Neuronal stem cell (in vitro differentiated cells): Measurements from ENCODE around the gene SIK2.

ENCODE experiments used
- DNase-seq: peaks from one replicate; pipeline ENCODE4 v3.0.0-alpha.2; 2013; ENCODE audit warnings: low spot score
- H2AFZ ChIP-seq: one replicate; pipeline ENCODE4 v1.6.1; 2013; ENCODE audit warnings: mild to moderate bottlenecking, low read length, inconsistent platforms
- H2AK5ac ChIP-seq: 2 replicates; pipeline ENCODE4 v1.6.1; 2013; ENCODE audit warnings: low read depth, mild to moderate bottlenecking, inconsistent platforms, low read length, moderate library complexity, mixed read lengths
- H2BK120ac ChIP-seq: 2 replicates; pipeline ENCODE4 v1.6.1; 2013; ENCODE audit warnings: low read depth, mild to moderate bottlenecking, inconsistent platforms, low read length, moderate library complexity, mixed read lengths
- H2BK12ac ChIP-seq: one replicate; pipeline ENCODE4 v1.6.1; 2013; ENCODE audit warnings: low read length, inconsistent platforms
- H2BK15ac ChIP-seq: 2 replicates; pipeline ENCODE4 v1.6.1; 2013; ENCODE audit warnings: mild to moderate bottlenecking, low read length, inconsistent platforms, mixed read lengths
- H2BK5ac ChIP-seq: one replicate; pipeline ENCODE4 v1.6.1; 2013; ENCODE audit warnings: inconsistent platforms, mild to moderate bottlenecking, low read length, moderate library complexity
- H3K14ac ChIP-seq: one replicate; pipeline ENCODE4 v1.6.1; 2013; ENCODE audit warnings: low read length, inconsistent platforms
- H3K18ac ChIP-seq: 2 replicates; pipeline ENCODE4 v1.6.1; 2013; ENCODE audit warnings: low read length, inconsistent platforms
- H3K23ac ChIP-seq: 2 replicates; pipeline ENCODE4 v1.6.1; 2013; ENCODE audit warnings: low read depth, mild to moderate bottlenecking, mixed read lengths, low read length, inconsistent platforms; ENCODE audit not compliant: poor library complexity
- H3K27ac ChIP-seq: replicated peaks from 3 replicates; pipeline ENCODE4 v1.5.1; 2013; ENCODE audit warnings: low read length, inconsistent platforms
- H3K27me3 ChIP-seq, 3 experiments: 2 replicates each; pipeline ENCODE4 v1.6.1; 2013; ENCODE audit warnings: low read length in 3 of 3, mild to moderate bottlenecking in 2 of 3, inconsistent platforms in 1 of 3, low read depth in 1 of 3, mixed read lengths in 1 of 3, moderate library complexity in 1 of 3; ENCODE audit not compliant: control insufficient read depth in 3 of 3, insufficient read depth in 3 of 3
- H3K36me3 ChIP-seq, 2 donors: replicated peaks in 1 of 2; 2 replicates each; pipeline ENCODE4 v1.6.1; 2013; ENCODE audit warnings: low read length in 2 of 2; ENCODE audit not compliant: control insufficient read depth in 2 of 2, insufficient read depth in 2 of 2
- H3K4ac ChIP-seq: 2 replicates; pipeline ENCODE4 v1.6.1; 2013; ENCODE audit warnings: inconsistent platforms, mild to moderate bottlenecking, low read length, moderate library complexity
- H3K4me1 ChIP-seq, 2 donors: 1 replicate in 1 of 2; 2 replicates in 1 of 2; pipeline ENCODE4 v1.6.1; 2013; ENCODE audit warnings: low read length in 2 of 2, low read depth in 1 of 2; ENCODE audit not compliant: control insufficient read depth in 2 of 2, insufficient read depth in 1 of 2
- H3K4me2 ChIP-seq: one replicate; pipeline ENCODE4 v1.6.1; 2013; ENCODE audit warnings: mild to moderate bottlenecking, low read length, inconsistent platforms; ENCODE audit not compliant: insufficient read depth, poor library complexity, severe bottlenecking
- H3K4me3 ChIP-seq, 2 donors: 2 replicates each; pipeline ENCODE4 v1.5.1; 2013; ENCODE audit warnings: low read length in 2 of 2, mild to moderate bottlenecking in 2 of 2, inconsistent platforms in 1 of 2, moderate library complexity in 1 of 2
- H3K79me1 ChIP-seq: one replicate; pipeline ENCODE4 v1.6.1; 2013; ENCODE audit warnings: low read depth, mild to moderate bottlenecking, inconsistent platforms, low read length, moderate library complexity
- H3K9ac ChIP-seq: one replicate; pipeline ENCODE4 v1.6.1; 2013; ENCODE audit warnings: mild to moderate bottlenecking, low read depth, low read length, inconsistent platforms; ENCODE audit not compliant: poor library complexity
- H3K9me3 ChIP-seq, 2 donors: replicated peaks in 1 of 2; 2 replicates each; pipeline versions ENCODE3 to v1.6.1; 2013; ENCODE audit warnings: low read length in 2 of 2, mild to moderate bottlenecking in 2 of 2, inconsistent platforms in 1 of 2, low read depth in 1 of 2, mixed read lengths in 1 of 2, moderate library complexity in 1 of 2; ENCODE audit not compliant: control insufficient read depth in 2 of 2, insufficient read depth in 1 of 2
- H4K8ac ChIP-seq: one replicate; pipeline ENCODE4 v1.6.1; 2013; ENCODE audit warnings: low read depth, mild to moderate bottlenecking, inconsistent platforms, low read length, moderate library complexity
- H4K91ac ChIP-seq: one replicate; pipeline ENCODE4 v1.6.1; 2013; ENCODE audit warnings: low read length, low read depth, mild to moderate bottlenecking, inconsistent platforms; ENCODE audit not compliant: poor library complexity
- WGBS, 2 donors: extraction: QIAGEN DNeasy Blood & Tissue Kit; methylation state at CpG; one replicate each; pipeline ENCODE4 v1.1.7; 2013; ENCODE audit warnings: missing lambda C conversion rate in 2 of 2, mixed read lengths in 1 of 2; ENCODE audit not compliant: insufficient read length in 2 of 2, insufficient replicate concordance in 1 of 2; ENCODE audit errors: extremely low coverage in 2 of 2; 5-methylcytosine and 5-hydroxymethylcytosine counted together

The SIK2 gene

DNA sequence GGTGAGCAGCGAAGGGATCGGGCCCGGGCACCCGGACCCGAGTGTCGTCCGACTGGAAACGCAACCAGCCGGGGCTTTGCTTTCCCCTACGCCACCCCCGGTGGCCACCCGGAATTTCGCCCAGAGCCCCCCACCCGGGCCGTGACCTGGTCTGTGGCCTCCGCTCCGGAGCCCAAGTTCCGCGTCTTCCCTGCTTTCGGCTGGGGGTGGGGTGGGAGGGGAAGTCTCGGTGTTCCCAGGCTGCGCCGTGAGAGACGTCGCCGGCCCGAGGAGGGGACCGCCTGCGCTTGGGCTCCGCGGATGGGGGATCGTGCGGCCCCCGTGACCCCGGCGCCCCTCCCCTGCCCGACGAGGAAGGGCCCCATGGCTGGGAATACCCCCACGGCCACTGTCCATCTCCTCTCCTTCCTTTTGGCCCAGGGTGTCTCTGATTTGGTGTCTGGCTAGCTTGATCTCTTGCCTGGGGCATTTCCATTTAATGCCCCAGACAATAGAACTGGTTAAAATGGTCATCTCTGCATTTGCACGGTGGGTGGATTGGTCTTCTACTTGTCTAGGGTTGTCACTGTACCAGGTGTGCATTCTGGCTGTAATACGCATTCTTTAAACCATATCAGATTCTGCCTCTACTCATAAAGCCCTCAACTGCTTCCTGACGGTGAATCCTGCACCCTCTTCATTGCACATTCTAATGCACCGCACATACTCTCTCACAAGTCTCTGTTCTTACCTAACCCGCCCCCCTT is 789 bp downstream of the SIK2 start:
- peak overlapping the region; percentile 85 for H2BK15ac ChIP-seq
- H2BK120ac ChIP-seq: no peak overlapping the region
- peak overlapping the region; percentile 75 for H3K4me2 ChIP-seq
- peak overlapping the region; percentile 92 for H4K8ac ChIP-seq
- peak overlapping the region; percentile 98 for H2BK5ac ChIP-seq
- no peak overlapping the region for H4K91ac ChIP-seq
- no peaks in the 10 kb centered on the region for H3K9me3 ChIP-seq
- peak overlapping the region; percentile 99 for H3K18ac ChIP-seq
- H3K23ac ChIP-seq: peak overlapping the region; percentile 93
- WGBS, 2 donors: no CpG with 5 or more reads among the region's 44 CpGs
- no peak overlapping the region for H3K4ac ChIP-seq
- peak; percentile 46 for DNase-seq
- peaks cover 2 to 8% of the 10 kb centered on the region in 2 donors for H3K4me1 ChIP-seq
- H3K36me3 ChIP-seq: no peaks in the 10 kb centered on the region
- H3K79me1 ChIP-seq: peaks cover 2% of the 10 kb centered on the region
- H2AFZ ChIP-seq: peak overlapping the region; percentile 90
- H3K4me3 ChIP-seq: peak overlapping the region; percentile 89 to 94
- peaks cover 0 to 3% (median 0%) of the 10 kb centered on the region in 3 experiments for H3K27me3 ChIP-seq
- H3K27ac ChIP-seq: peak overlapping the region; percentile 64
- peak overlapping the region; percentile 46 for H2AK5ac ChIP-seq
- peak overlapping the region; percentile 97 for H3K9ac ChIP-seq
- H3K14ac ChIP-seq: no peak overlapping the region
- H2BK12ac ChIP-seq: no peak overlapping the region

DNA sequence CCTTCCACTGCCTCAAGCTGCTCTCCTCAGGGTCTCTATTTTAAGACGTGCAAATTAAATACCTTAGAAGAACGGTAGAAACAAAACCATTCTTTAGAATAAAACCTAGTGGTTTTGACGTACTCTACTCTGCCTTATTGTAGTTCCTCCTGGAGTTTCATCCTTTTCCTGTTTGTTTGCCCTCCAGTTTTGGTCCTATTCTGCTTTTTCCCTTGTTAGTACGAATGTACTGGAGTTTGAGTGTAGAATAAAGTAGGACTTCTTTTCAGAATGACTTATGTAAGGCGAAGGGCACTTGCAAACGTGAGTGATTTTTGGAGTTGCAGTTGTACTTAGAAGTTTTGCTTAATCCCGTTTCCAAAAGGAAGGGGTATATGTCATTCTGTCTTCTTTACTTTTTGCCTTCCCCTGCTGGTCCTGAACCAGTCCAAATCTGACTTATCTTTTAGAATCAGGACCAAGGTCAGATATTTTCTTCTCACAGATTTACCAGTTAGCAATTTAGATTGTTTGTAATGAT is 1.4 kb downstream of the SIK2 start:
- Histone ChIP-seq H2BK15ac (no peak overlapping the region), H3K4me1 (peaks cover 2 to 8% of the 10 kb centered on the region in 2 donors), H3K4ac (no peak overlapping the region), H2BK5ac (no peak overlapping the region), H3K79me1 (peaks cover 2% of the 10 kb centered on the region), H3K18ac (no peak overlapping the region), H3K23ac (no peak overlapping the region), H3K4me3 (peak overlapping the region; percentile 89 to 94), H3K9ac (no peak overlapping the region), H3K9me3 (no peaks in the 10 kb centered on the region), H3K14ac (no peak overlapping the region), H3K4me2 (peak overlapping the region; percentile 75), H4K8ac (no peak overlapping the region), H2AFZ (peak overlapping the region; percentile 90), H2BK120ac (no peak overlapping the region), H3K36me3 (no peaks in the 10 kb centered on the region), H2AK5ac (no peak overlapping the region), H3K27me3 (peaks cover 0 to 3% (median 0%) of the 10 kb centered on the region in 3 experiments), H4K91ac (no peak overlapping the region), H2BK12ac (no peak overlapping the region), H3K27ac (no peak overlapping the region)
- WGBS, 2 donors: no CpG with 5 or more reads among the region's 7 CpGs
- DNase-seq: no peak

DNA sequence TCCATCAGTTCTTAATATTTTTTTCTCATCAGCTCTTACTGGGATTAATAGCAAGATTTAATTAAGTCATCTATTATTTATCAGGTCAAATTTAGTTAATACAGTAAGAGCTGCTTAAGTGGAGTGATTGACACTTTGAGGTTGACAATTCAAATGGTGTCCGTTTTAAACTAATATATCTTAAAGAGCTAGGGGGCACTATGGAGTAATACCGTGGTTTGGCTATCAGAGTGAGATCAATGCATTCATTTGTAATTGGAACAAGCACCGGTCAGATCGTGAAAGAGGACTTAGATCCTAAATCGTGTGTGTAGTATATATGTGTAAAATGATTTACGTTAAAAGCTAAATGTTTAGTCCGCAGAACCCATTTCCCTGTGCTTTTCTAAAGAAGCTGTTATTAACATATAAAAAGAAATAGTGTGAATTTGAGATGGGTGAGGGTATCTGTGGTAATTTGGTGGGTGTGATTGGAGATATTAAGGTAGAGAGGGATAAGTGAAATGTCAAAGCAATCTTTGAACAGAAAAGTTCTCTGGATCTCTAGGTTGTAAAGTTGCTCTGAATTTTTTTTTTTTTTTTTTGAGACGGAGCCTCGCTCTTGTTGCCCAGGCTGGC is 2.3 kb downstream of the SIK2 start:
- Histone ChIP-seq H2BK120ac (no peak overlapping the region), H3K23ac (no peak overlapping the region), H3K4me3 (peak overlapping the region in 1 of 2 donors; percentile 28), H4K8ac (no peak overlapping the region), H3K4ac (no peak overlapping the region), H3K4me1 (peaks cover 2 to 8% of the 10 kb centered on the region in 2 donors), H3K18ac (no peak overlapping the region), H3K27ac (no peak overlapping the region), H2BK12ac (no peak overlapping the region), H4K91ac (no peak overlapping the region), H3K9ac (no peak overlapping the region), H2BK15ac (no peak overlapping the region), H2AK5ac (no peak overlapping the region), H3K9me3 (no peaks in the 10 kb centered on the region), H3K14ac (no peak overlapping the region), H3K4me2 (no peak overlapping the region), H3K27me3 (peaks cover 0 to 3% (median 0%) of the 10 kb centered on the region in 3 experiments), H2BK5ac (no peak overlapping the region), H3K36me3 (no peaks in the 10 kb centered on the region), H2AFZ (no peak overlapping the region), H3K79me1 (peaks cover 2% of the 10 kb centered on the region)
- DNase-seq: peak; percentile 40
- no CpG with 5 or more reads among the region's 9 CpGs for WGBS, 2 donors

DNA sequence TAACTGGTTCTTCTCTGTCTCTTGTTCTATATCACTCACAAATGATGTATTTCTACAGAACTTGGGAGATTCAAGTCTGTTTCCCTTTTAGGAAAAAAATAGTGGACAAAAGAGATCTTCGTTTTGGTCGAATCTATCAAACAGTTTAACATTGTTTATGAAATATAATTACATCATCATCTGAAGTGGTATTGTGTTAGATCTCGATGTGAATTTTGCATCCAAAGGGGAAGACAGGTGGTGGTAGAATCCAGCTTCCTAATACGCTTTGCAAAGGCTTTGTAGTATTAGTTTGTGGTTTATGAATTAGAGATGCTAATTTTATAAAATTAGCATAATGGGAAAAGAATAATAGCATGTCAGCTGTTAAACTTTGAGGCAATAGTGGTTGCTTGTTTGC is 3.4 kb downstream of the SIK2 start:
- no peak overlapping the region for H3K4me3 ChIP-seq
- H3K9me3 ChIP-seq: no peaks in the 10 kb centered on the region

More for the DNA sequence above, 3.4 kb downstream of the SIK2 start:
- H2BK15ac ChIP-seq: no peak overlapping the region
- no peak overlapping the region for H3K9ac ChIP-seq
- no peak overlapping the region for H3K14ac ChIP-seq
- WGBS, 2 donors: no CpG with 5 or more reads among the region's 4 CpGs
- no peak overlapping the region for H2BK12ac ChIP-seq
- H2BK5ac ChIP-seq: no peak overlapping the region
- no peak overlapping the region for H3K23ac ChIP-seq
- no peak overlapping the region for H3K4ac ChIP-seq
- H3K36me3 ChIP-seq: no peaks in the 10 kb centered on the region
- H4K91ac ChIP-seq: no peak overlapping the region
- H2BK120ac ChIP-seq: no peak overlapping the region
- H2AFZ ChIP-seq: no peak overlapping the region
- H3K27ac ChIP-seq: no peak overlapping the region
- H4K8ac ChIP-seq: no peak overlapping the region
- H3K4me1 ChIP-seq: peaks cover 2 to 8% of the 10 kb centered on the region in 2 donors
- DNase-seq: no peak
- no peak overlapping the region for H3K18ac ChIP-seq
- no peak overlapping the region for H2AK5ac ChIP-seq
- no peak overlapping the region for H3K4me2 ChIP-seq
- peaks cover 2% of the 10 kb centered on the region for H3K79me1 ChIP-seq
- peaks cover 0 to 3% (median 0%) of the 10 kb centered on the region in 3 experiments for H3K27me3 ChIP-seq
